Measurements from ENCODE around the gene BSDC1. TPM values are rescaled to one million over a fixed set of nuclear protein-coding genes. Genes with fewer than 3 reads are reported as not detected.
A peak's percentile ranks its signal among the peaks of the same experiment; 100 is the strongest.
"Not testable (repeated sequence)": the region's sequence is repeated elsewhere in the genome, so short reads cannot be mapped to it uniquely, and the experiment has no call there.

Gene BSDC1
- total and polyA plus RNA-seq, 2 experiments from 2014 or later: 56.2 to 78.7 TPM

GRCh38 chr1:32398401-32398800 is 4.2 kb upstream of the BSDC1 start:
- no peaks in the 10 kb centered on the region for H3K27me3 ChIP-seq
- H3K27ac ChIP-seq: no peak overlapping the region
- no peak for TF ChIP-seq CTCF (IDR thresholded peaks at IDR 0.05; ENCODE audit: low read depth, low read length)
- no peak overlapping the region for H3K4me3 ChIP-seq
- no peaks in the 10 kb centered on the region for H3K36me3 ChIP-seq
- no peaks in the 10 kb centered on the region for H3K9me3 ChIP-seq (ENCODE audit: low read depth)
- peaks cover 3% of the 10 kb centered on the region for H3K4me1 ChIP-seq (ENCODE audit: low read depth)
- no peak for DNase-seq (ENCODE audit: low read depth in 1 of 2, low spot score in 1 of 2)

GRCh38 chr1:32396524-32396923 is 2.3 kb upstream of the BSDC1 start:
- H3K4me3 ChIP-seq; H3K4me1 ChIP-seq (ENCODE audit: low read depth); H3K27me3 ChIP-seq; H3K36me3 ChIP-seq; DNase-seq (ENCODE audit: low read depth in 1 of 2, low spot score in 1 of 2); H3K9me3 ChIP-seq (ENCODE audit: low read depth); H3K27ac ChIP-seq: not testable (repeated sequence)

- Histone ChIP-seq H3K27me3 (no peaks in the 10 kb centered on the region), H3K27ac (peak overlapping the region; percentile 96), H3K36me3 (no peaks in the 10 kb centered on the region), H3K4me1 (ENCODE audit: low read depth) (peaks cover 7% of the 10 kb centered on the region), H3K9me3 (ENCODE audit: low read depth) (no peaks in the 10 kb centered on the region), H3K4me3 (peak overlapping the region; percentile 55)
- peak in 1 of 2 donors; percentile 29 for DNase-seq (ENCODE audit: low read depth in 1 of 2, low spot score in 1 of 2)
- no peak for TF ChIP-seq CTCF (IDR thresholded peaks at IDR 0.05; ENCODE audit: low read depth, low read length)
Measured at GRCh38 chr1:32394890-32395432, 720 bp upstream of the BSDC1 start.

- Histone ChIP-seq H3K4me1 (ENCODE audit: low read depth) (peaks cover 7% of the 10 kb centered on the region), H3K36me3 (peaks cover 4% of the 10 kb centered on the region), H3K9me3 (ENCODE audit: low read depth) (no peaks in the 10 kb centered on the region), H3K27ac (peak overlapping the region; percentile 95), H3K4me3 (peak overlapping the region; percentile 77), H3K27me3 (no peaks in the 10 kb centered on the region)
- peak in 1 of 2 donors; percentile 28 for DNase-seq (ENCODE audit: low read depth in 1 of 2, low spot score in 1 of 2)
- no peak for TF ChIP-seq CTCF (IDR thresholded peaks at IDR 0.05; ENCODE audit: low read depth, low read length)
Measured at GRCh38 chr1:32393832-32394140, 455 bp downstream of the BSDC1 start.

- DNase-seq (ENCODE audit: low read depth in 1 of 2, low spot score in 1 of 2): peak in 1 of 2 donors; percentile 39
- no peak for TF ChIP-seq CTCF (IDR thresholded peaks at IDR 0.05; ENCODE audit: low read depth, low read length)
- Histone ChIP-seq H3K27ac (no peak overlapping the region), H3K4me3 (peak overlapping the region; percentile 77), H3K27me3 (no peaks in the 10 kb centered on the region), H3K9me3 (ENCODE audit: low read depth) (no peaks in the 10 kb centered on the region), H3K4me1 (ENCODE audit: low read depth) (peaks cover 7% of the 10 kb centered on the region), H3K36me3 (peaks cover 4% of the 10 kb centered on the region)
Measured at GRCh38 chr1:32393136-32393535, 1.1 kb downstream of the BSDC1 start.

- Histone ChIP-seq H3K27me3 (no peaks in the 10 kb centered on the region), H3K27ac (no peak overlapping the region), H3K9me3 (ENCODE audit: low read depth) (no peaks in the 10 kb centered on the region), H3K36me3 (peaks cover 10% of the 10 kb centered on the region), H3K4me3 (no peak overlapping the region), H3K4me1 (ENCODE audit: low read depth) (peaks cover 7% of the 10 kb centered on the region)
- TF ChIP-seq CTCF (IDR thresholded peaks at IDR 0.05; ENCODE audit: low read depth, low read length): no peak
- peak in 1 of 2 donors; percentile 81 for DNase-seq (ENCODE audit: low read depth in 1 of 2, low spot score in 1 of 2)
Measured at GRCh38 chr1:32392325-32392724, 1.9 kb downstream of the BSDC1 start.
